AG04449 (cell line): Measurements from ENCODE around the gene GTPBP6.
"Not testable (repeated sequence)": the region's sequence is repeated elsewhere in the genome, so short reads cannot be mapped to it uniquely, and the experiment has no call there.

Experiments
- CTCF ChIA-PET: fragments of 350-600 bp; formaldehyde crosslinking; extraction: SDS; loops from one replicate; lab custom pipeline; 2021; ENCODE audit warnings: antibody characterized with exemption; lab: Yijun Ruan, JAX
- POLR2A ChIA-PET: fragments of 400-600, 350-600 bp; formaldehyde crosslinking; extraction: SDS; loops from one replicate; lab custom pipeline; 2020; ENCODE audit warnings: antibody characterized with exemption, inconsistent platforms; lab: Yijun Ruan, JAX
- DNase-seq: peaks from one replicate; pipeline ENCODE4 v3.0.0-alpha.2; 2010; ENCODE audit warnings: low read depth, low spot score
- H3K4me3 ChIP-seq: 2 replicates; pipeline ENCODE4 v1.5.1; 2011; ENCODE audit warnings: low read depth, mild to moderate bottlenecking, control low read depth, low read length
- CTCF ChIP-seq: IDR thresholded peaks from one replicate; pipeline ENCODE4 v1.5.1; 2011; ENCODE audit warnings: mild to moderate bottlenecking, moderate library complexity, low read length, control low read depth, inconsistent platforms; ENCODE audit not compliant: insufficient read depth; ENCODE audit errors: missing control alignments

The GTPBP6 gene

GRCh38 chrX:352181-352580 lies 33.6 kb upstream of the GTPBP6 start:
- no peak for DNase-seq
- no peak for TF ChIP-seq CTCF
- H3K4me3 ChIP-seq, result no peak overlapping the region
- ChIA-PET POLR2A (no interaction called here), CTCF (no interaction called here)

DNA sequence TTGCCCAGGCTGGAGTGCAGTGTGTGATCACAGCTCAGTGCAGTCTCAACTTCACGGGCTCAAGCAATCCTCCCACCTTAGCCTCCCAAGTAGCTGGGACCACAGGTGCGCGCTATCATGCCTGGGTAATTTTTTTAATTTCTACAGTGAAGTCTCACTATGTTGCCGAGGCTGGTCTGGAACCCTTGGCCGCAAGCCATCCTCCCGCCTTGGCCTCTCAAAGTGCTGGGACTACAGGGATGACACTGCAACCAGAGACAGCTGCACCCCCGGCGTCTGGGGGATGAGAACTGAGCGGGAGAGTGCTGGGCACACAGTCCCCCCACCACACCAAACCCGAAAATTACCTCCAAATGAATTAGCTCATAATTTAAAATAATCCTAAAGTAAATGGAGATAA lies 33.1 kb upstream of the GTPBP6 start:
- CTCF ChIA-PET, result no interaction called here
- DNase-seq, result no peak
- no peak for TF ChIP-seq CTCF
- H3K4me3 ChIP-seq, result no peak overlapping the region
- POLR2A ChIA-PET, result no interaction called here

DNA sequence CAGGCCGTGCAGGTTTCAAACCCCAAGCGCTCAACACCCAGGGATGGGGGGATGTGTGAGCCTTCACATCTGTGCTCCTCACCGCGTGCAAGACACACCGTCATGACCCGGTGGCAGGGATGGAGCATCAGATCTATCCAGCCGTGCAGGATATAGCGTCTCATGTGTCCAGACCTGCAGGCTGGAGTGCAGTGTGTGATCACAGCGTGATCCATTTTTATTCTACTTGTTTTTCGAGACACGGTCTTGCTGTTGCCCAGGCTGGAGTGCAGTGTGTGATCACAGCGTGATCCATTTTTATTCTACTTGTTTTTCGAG lies 32.7 kb upstream of the GTPBP6 start:
- DNase-seq, POLR2A ChIA-PET, H3K4me3 ChIP-seq, CTCF ChIA-PET: not testable (repeated sequence)

DNA sequence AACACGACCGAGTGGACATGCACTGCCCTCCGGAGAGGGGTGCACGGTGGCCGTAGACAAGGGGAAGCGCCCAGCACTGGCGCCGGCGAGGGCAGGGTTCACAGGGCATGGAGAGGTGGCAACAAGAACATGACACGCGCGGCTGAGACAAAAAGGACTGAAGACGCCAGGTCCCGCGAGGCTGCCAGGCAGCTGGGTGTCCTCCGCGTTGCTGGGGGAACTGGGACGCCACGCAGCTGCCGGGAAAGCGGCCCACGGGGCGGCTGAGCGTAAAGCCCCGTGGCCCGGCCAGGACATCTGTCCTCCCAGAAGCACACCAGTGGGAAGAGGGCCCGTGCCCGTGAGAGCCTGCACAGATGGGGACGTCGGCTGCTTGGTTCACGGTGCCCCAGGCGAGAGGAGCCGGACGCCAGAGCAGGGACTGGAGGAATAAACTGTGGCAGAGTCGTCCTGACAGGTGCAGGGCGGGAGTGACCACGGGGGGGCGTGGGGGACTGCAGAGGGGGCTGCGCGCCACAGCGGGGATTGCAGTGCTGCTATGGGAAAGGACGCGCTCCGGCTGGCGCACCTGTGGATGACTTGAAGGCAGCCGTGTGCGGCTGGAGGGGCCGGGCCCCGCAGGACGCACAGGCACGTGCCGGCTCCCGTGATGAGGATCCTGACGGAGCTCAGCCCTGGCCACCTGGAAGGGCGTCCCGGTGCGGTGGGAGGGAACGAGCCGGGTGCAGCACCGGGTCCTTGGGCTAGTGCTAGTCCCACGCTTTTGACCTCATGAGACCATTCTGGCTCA lies 32.1 kb upstream of the GTPBP6 start:
- DNase-seq, result no peak
- CTCF ChIA-PET, result no interaction called here
- POLR2A ChIA-PET, result no interaction called here
- no peak for TF ChIP-seq CTCF
- H3K4me3 ChIP-seq, result no peak overlapping the region

DNA sequence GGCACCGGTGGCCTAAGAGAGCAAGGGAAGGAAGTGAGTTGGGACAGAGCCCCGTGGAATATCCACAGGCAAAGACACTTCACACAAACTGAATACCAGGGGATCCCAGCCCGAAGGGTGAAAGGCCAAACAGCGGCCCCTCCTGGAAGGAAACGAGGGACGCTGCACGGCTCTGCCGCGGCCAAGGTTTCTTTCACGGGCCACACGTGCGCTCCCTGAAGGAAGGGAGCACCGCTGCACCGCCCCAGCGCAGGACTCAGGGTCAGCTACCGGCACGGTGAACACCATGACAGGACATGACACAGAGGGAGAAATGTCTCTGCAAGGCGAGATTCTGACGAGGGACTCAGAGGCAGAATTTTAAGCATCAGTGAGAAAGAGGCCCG lies 31.5 kb upstream of the GTPBP6 start:
- ChIA-PET CTCF (no interaction called here), POLR2A (no interaction called here)
- no peak for TF ChIP-seq CTCF
- no peak for DNase-seq
- no peak overlapping the region for H3K4me3 ChIP-seq

DNA sequence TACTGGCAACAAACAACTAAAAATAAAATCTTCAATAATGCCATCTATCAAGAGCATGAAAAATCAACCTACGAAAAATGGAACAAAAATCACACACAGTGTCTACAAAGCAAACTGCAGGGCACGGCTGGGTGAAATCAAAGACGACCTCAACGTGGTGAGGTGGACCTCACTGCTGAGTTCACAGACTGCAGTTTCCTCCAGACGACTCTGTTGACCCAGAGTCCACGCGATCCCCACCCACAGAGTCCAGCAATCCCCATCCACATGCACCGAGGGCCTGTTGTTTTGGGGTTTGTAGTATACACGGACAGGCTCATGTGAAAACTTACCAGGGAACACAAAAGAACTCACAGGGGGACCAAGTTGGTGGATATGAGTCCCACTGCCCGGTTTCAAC lies 31.1 kb upstream of the GTPBP6 start:
- no peak overlapping the region for H3K4me3 ChIP-seq
- DNase-seq, result no peak
- ChIA-PET POLR2A (no interaction called here), CTCF (no interaction called here)
- no peak for TF ChIP-seq CTCF

- H3K4me3 ChIP-seq, result no peak overlapping the region
- TF ChIP-seq CTCF, result no peak
- ChIA-PET POLR2A (no interaction called here), CTCF (no interaction called here)
- DNase-seq, result no peak
Measured at GRCh38 chrX:349196-349595, 30.6 kb upstream of the GTPBP6 start.
